K562 (cell line): ENCODE data around the gene TMEM170A. TPM values are rescaled to one million over a fixed set of nuclear protein-coding genes. Genes with fewer than 3 reads are reported as not detected.

Experiments used
- ARID4B ChIP-seq: sonication (generic); formaldehyde crosslinking; IDR thresholded peaks from 2 replicates; pipeline ENCODE4 v1.8.0; 2022; ENCODE audit warnings: mild to moderate bottlenecking, missing genetic modification reagents
- ARNT ChIP-seq, 2 experiments: fragments of 450-650 bp; IDR thresholded peaks; 2 replicates each; pipeline ENCODE4 v1.6.1; 2016; ENCODE audit warnings: mild to moderate bottlenecking in 1 of 2
- ASH1L ChIP-seq: fragments of 450-650 bp; IDR thresholded peaks from 2 replicates; pipeline ENCODE4 v1.6.1; 2018; ENCODE audit warnings: borderline replicate concordance, mild to moderate bottlenecking, low read depth; ENCODE audit not compliant: partially characterized antibody
- CREBBP ChIP-seq: IDR thresholded peaks from one replicate; pipeline ENCODE4 v1.6.1; 2012; ENCODE audit warnings: low read depth, mild to moderate bottlenecking, control low read depth, inconsistent platforms, low read length
- MEF2A ChIP-seq: IDR thresholded peaks from 2 replicates; pipeline ENCODE4 v1.6.1; 2011; ENCODE audit warnings: low read depth, mild to moderate bottlenecking, low read length, moderate library complexity; ENCODE audit not compliant: control insufficient read depth
- PML ChIP-seq: IDR thresholded peaks from 2 replicates; pipeline ENCODE4 v1.6.1; 2012; ENCODE audit warnings: low read length, inconsistent platforms
- POLR2AphosphoS5 ChIP-seq: IDR thresholded peaks from 2 replicates; pipeline ENCODE4 v1.6.1; 2011; ENCODE audit warnings: mild to moderate bottlenecking, low read depth, low read length, moderate library complexity; ENCODE audit not compliant: control insufficient read depth, insufficient read depth
- ZNF121 ChIP-seq: sonication (generic); formaldehyde crosslinking; conservative IDR thresholded peaks from 2 replicates; pipeline ENCODE4 v1.8.0; 2022; ENCODE audit warnings: missing genetic modification reagents
- ZNF75A ChIP-seq: fragments of 450-650 bp; formaldehyde crosslinking; IDR thresholded peaks from 2 replicates; pipeline ENCODE4 v1.4.0; 2020; ENCODE audit warnings: mild to moderate bottlenecking
- polyA plus RNA-seq, 8 experiments: library from polyadenylated mRNA; depleted of rRNA in 4 of 8; stranded (reverse) in 5 of 8; unstranded in 3 of 8; fragments of >200 nt; fragmentation: Nextera tagmentation in 2 of 8; fragmentation: Illumina TruSeq in 1 of 8; extraction: Ambion mirVana in 2 of 8; extraction: Trizol in 1 of 8; gene quantifications; 2 replicates each; pipeline versions ENCODE4 v1.2.1 to v1.2.3, GENCODE V29; 2011 to 2014; ENCODE audit warnings: inconsistent platforms in 1 of 8, missing spikeins in 1 of 8
- total RNA-seq, 7 experiments: library from RNA; depleted of rRNA in 6 of 7; stranded (reverse); fragments of >200 nt in 6 of 7; fragmentation: Illumina TruSeq in 2 of 7; extraction: Trizol in 2 of 7; gene quantifications; 2 replicates each; pipeline versions ENCODE4 v1.2.1 to v1.2.3, GENCODE V29; 2011 to 2021; ENCODE audit warnings: low replicate concordance in 1 of 7
- TF ChIP-seq, protein P1 (sequence below): fragments of 450-650 bp; IDR thresholded peaks from 2 replicates; pipeline ENCODE4 v1.6.1; 2016; ENCODE audit warnings: missing biosample characterization, missing genetic modification characterization

TMEM170A gene
- total and polyA plus RNA-seq, 9 of the 15 experiments (the other 6 are each of a cell fraction or from before 2014, with no cell fraction given), result 6.1 to 30.2 (median 15.0) TPM

GRCh38 chr16:75494661-75495075 lies 30.2 kb upstream of the TMEM170A start (continued):
- no peak for TF ChIP-seq MEF2A
- TF ChIP-seq ZNF121 (CRISPR knock-in tag), result no peak
- TF ChIP-seq ZNF75A (CRISPR knock-in tag), result no peak
- TF ChIP-seq, protein P1, sequence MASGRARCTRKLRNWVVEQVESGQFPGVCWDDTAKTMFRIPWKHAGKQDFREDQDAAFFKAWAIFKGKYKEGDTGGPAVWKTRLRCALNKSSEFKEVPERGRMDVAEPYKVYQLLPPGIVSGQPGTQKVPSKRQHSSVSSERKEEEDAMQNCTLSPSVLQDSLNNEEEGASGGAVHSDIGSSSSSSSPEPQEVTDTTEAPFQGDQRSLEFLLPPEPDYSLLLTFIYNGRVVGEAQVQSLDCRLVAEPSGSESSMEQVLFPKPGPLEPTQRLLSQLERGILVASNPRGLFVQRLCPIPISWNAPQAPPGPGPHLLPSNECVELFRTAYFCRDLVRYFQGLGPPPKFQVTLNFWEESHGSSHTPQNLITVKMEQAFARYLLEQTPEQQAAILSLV (tag), result no peak
- no peak for TF ChIP-seq ARNT (IDR thresholded peaks at IDR 0.05)
- TF ChIP-seq PML, result no peak
- TF ChIP-seq ARID4B (CRISPR knock-in tag), result no peak
- TF ChIP-seq POLR2AphosphoS5, result no peak
- TF ChIP-seq ASH1L, result no peak
- no peak for TF ChIP-seq CREBBP
